Vagina (tissue), 2 donors: Measurements from ENCODE around the gene MBP. TPM values are rescaled to one million over a fixed set of nuclear protein-coding genes. Genes with fewer than 3 reads are reported as not detected.

Source experiments
- DNase-seq, 2 donors: peaks; one replicate each; pipeline ENCODE4 v3.0.0-alpha.2; 2017; ENCODE audit errors: extremely low spot score in 2 of 2
- H3K27ac ChIP-seq: fragments of 200-600 bp; sonication (generic); one replicate; pipeline ENCODE4 v1.5.1; 2019
- H3K27me3 ChIP-seq: fragments of 200-600 bp; sonication (generic); one replicate; pipeline ENCODE4 v1.5.1; 2019
- H3K36me3 ChIP-seq, 2 donors: fragments of 200-600 bp; sonication (generic); one replicate each; pipeline ENCODE4 v1.5.1; 2017 to 2019
- H3K4me1 ChIP-seq: fragments of 200-600 bp; sonication (generic); one replicate; pipeline ENCODE4 v1.5.1; 2019
- H3K4me3 ChIP-seq, 2 donors: fragments of 200-600 bp; sonication (generic); 1 replicate in 1 of 2; 2 replicates in 1 of 2; pipeline ENCODE4 v1.5.1; 2016 to 2019
- H3K9me3 ChIP-seq: fragments of 200-600 bp; sonication (generic); one replicate; pipeline ENCODE4 v1.5.1; 2019
- CTCF ChIP-seq, 3 experiments: fragments of 450-650 bp in 2 of 3; fragments of 200-600 bp in 1 of 3; sonication (generic) in 1 of 3; IDR thresholded peaks; one replicate each; pipeline ENCODE4 v1.5.1; 2017 to 2019; ENCODE audit warnings: antibody characterized with exemption in 3 of 3, mild to moderate bottlenecking in 2 of 3, moderate library complexity in 2 of 3
- POLR2A ChIP-seq, 2 donors: fragments of 450-650 bp; IDR thresholded peaks; one replicate each; pipeline ENCODE4 v1.6.1; 2017; ENCODE audit warnings: antibody characterized with exemption in 2 of 2, mild to moderate bottlenecking in 2 of 2, moderate library complexity in 2 of 2
- POLR2AphosphoS5 ChIP-seq, 2 donors: sonication (generic); formaldehyde crosslinking; IDR thresholded peaks; one replicate each; pipeline ENCODE4 v1.9.0; 2017; ENCODE audit warnings: antibody characterized with exemption in 2 of 2, mild to moderate bottlenecking in 2 of 2, low read depth in 1 of 2; ENCODE audit not compliant: insufficient read depth in 1 of 2
- intact Hi-C: fragments of 100-400 bp; cut with DNase I; formaldehyde crosslinking; loops from one replicate; pipeline ENCODE4 v1.15.1; 2023
- total RNA-seq: library from RNA; depleted of rRNA; stranded (reverse); fragments of >200 nt; gene quantifications from one replicate; pipeline ENCODE4 v1.2.3, GENCODE V29; 2016

MBP gene
- total RNA-seq, 1 donor from 2014 or later, result 33.6 TPM

GRCh38 chr18:77161383-77161782 lies 28.8 kb upstream of the MBP start:
- Histone ChIP-seq H3K9me3 (no peaks in the 10 kb centered on the region), H3K4me1 (peaks cover 6% of the 10 kb centered on the region), H3K27me3 (no peaks in the 10 kb centered on the region), H3K27ac (no peak overlapping the region), H3K36me3 (no peaks in the 10 kb centered on the region), H3K4me3 (no peak overlapping the region)
- intact Hi-C loops, result no loop called here
- no peak for DNase-seq
- TF ChIP-seq POLR2A (IDR thresholded peaks at IDR 0.05) (no peak), CTCF (IDR thresholded peaks at IDR 0.05) (no peak), POLR2AphosphoS5 (IDR thresholded peaks at IDR 0.05; ENCODE audit: insufficient read depth in 1 of 2, low read depth in 1 of 2) (no peak)

GRCh38 chr18:77160515-77160914 lies 27.9 kb upstream of the MBP start:
- TF ChIP-seq POLR2AphosphoS5 (IDR thresholded peaks at IDR 0.05; ENCODE audit: insufficient read depth in 1 of 2, low read depth in 1 of 2), result no peak
- Histone ChIP-seq H3K36me3 (no peaks in the 10 kb centered on the region), H3K9me3 (no peaks in the 10 kb centered on the region), H3K4me1 (peaks cover 5% of the 10 kb centered on the region), H3K27ac (no peak overlapping the region), H3K4me3 (no peak overlapping the region), H3K27me3 (no peaks in the 10 kb centered on the region)
- intact Hi-C loops, result no loop called here
- no peak for DNase-seq

- no peaks in the 10 kb centered on the region for H3K9me3 ChIP-seq
- H3K27ac ChIP-seq, result no peak overlapping the region
- no peaks in the 10 kb centered on the region for H3K4me1 ChIP-seq
- H3K27me3 ChIP-seq, result no peaks in the 10 kb centered on the region
- intact Hi-C loops, result no loop called here
- H3K36me3 ChIP-seq, result no peaks in the 10 kb centered on the region
- no peak for TF ChIP-seq CTCF (IDR thresholded peaks at IDR 0.05)
- no peak for TF ChIP-seq POLR2AphosphoS5 (IDR thresholded peaks at IDR 0.05; ENCODE audit: insufficient read depth in 1 of 2, low read depth in 1 of 2)
- no peak for TF ChIP-seq POLR2A (IDR thresholded peaks at IDR 0.05)
- DNase-seq, result no peak
- H3K4me3 ChIP-seq, result no peak overlapping the region
These were observed 24.7 kb upstream of the MBP start for GRCh38 chr18:77157312-77157711.

- TF ChIP-seq POLR2AphosphoS5 (IDR thresholded peaks at IDR 0.05; ENCODE audit: insufficient read depth in 1 of 2, low read depth in 1 of 2) (no peak), CTCF (IDR thresholded peaks at IDR 0.05) (no peak), POLR2A (IDR thresholded peaks at IDR 0.05) (no peak)
- no peaks in the 10 kb centered on the region for H3K36me3 ChIP-seq
- no peaks in the 10 kb centered on the region for H3K4me1 ChIP-seq
- intact Hi-C loops, result no loop called here
- DNase-seq, result no peak
- no peaks in the 10 kb centered on the region for H3K9me3 ChIP-seq
- no peaks in the 10 kb centered on the region for H3K27me3 ChIP-seq
- H3K27ac ChIP-seq, result no peak overlapping the region
- no peak overlapping the region for H3K4me3 ChIP-seq
These were observed 22.4 kb upstream of the MBP start for GRCh38 chr18:77155031-77155430.

- no peak for DNase-seq
- intact Hi-C loops, result no loop called here
- Histone ChIP-seq H3K27me3 (no peaks in the 10 kb centered on the region), H3K4me1 (no peaks in the 10 kb centered on the region), H3K27ac (no peak overlapping the region), H3K9me3 (no peaks in the 10 kb centered on the region), H3K36me3 (no peaks in the 10 kb centered on the region), H3K4me3 (no peak overlapping the region)
- TF ChIP-seq CTCF (IDR thresholded peaks at IDR 0.05), result no peak
- no peak for TF ChIP-seq POLR2AphosphoS5 (IDR thresholded peaks at IDR 0.05; ENCODE audit: insufficient read depth in 1 of 2, low read depth in 1 of 2)
- TF ChIP-seq POLR2A (IDR thresholded peaks at IDR 0.05), result no peak
These were observed 20.8 kb upstream of the MBP start for GRCh38 chr18:77153404-77153803.
